HG03521 (cell line): Measurements from ENCODE around the gene CACNB2.

ENCODE experiments used
- ATAC-seq: cut with Tn5 transposase; IDR thresholded peaks from one replicate; pipeline ENCODE4 v1.9.1; 2021; ENCODE audit warnings: mild to moderate bottlenecking, moderate library complexity; ENCODE audit not compliant: unreplicated experiment

CACNB2 gene

GRCh38 chr10:18140149-18140956 lies at the start of gene CACNB2:
TSS of gene CACNB2 (plus strand) at chr10:18140424.
- no peak for ATAC-seq

- ATAC-seq, result no peak
These were observed 45.9 kb upstream of the CACNB2 start for GRCh38 chr10:18094332-18094731.

- ATAC-seq, result no peak
These were observed 45.4 kb upstream of the CACNB2 start for GRCh38 chr10:18094793-18095192.

GRCh38 chr10:18097524-18097923 lies 42.7 kb upstream of the CACNB2 start:
- no peak for ATAC-seq

- no peak for ATAC-seq
These were observed 42.0 kb upstream of the CACNB2 start for GRCh38 chr10:18098201-18098600.

GRCh38 chr10:18099415-18099814 lies 40.8 kb upstream of the CACNB2 start:
- ATAC-seq, result no peak

- ATAC-seq, result no peak
These were observed 39.6 kb upstream of the CACNB2 start for GRCh38 chr10:18100669-18101068.

- no peak for ATAC-seq
These were observed 37.8 kb upstream of the CACNB2 start for GRCh38 chr10:18102404-18102803.

GRCh38 chr10:18104223-18104872 lies 35.9 kb upstream of the CACNB2 start:
- no peak for ATAC-seq

GRCh38 chr10:18109341-18109870 lies 30.8 kb upstream of the CACNB2 start:
- no peak for ATAC-seq

- no peak for ATAC-seq
These were observed 26.3 kb upstream of the CACNB2 start for GRCh38 chr10:18113881-18114280.

GRCh38 chr10:18117276-18117675 lies 22.9 kb upstream of the CACNB2 start:
- ATAC-seq, result no peak

- no peak for ATAC-seq
These were observed 17.5 kb upstream of the CACNB2 start for GRCh38 chr10:18122753-18123152.

GRCh38 chr10:18133046-18133445 lies 7.2 kb upstream of the CACNB2 start:
- ATAC-seq, result no peak

GRCh38 chr10:18134509-18134908 lies 5.7 kb upstream of the CACNB2 start:
- ATAC-seq, result no peak

- no peak for ATAC-seq
These were observed 5.3 kb upstream of the CACNB2 start for GRCh38 chr10:18134921-18135320.

GRCh38 chr10:18136073-18136791 lies 4.0 kb upstream of the CACNB2 start:
- no peak for ATAC-seq

GRCh38 chr10:18137111-18137510 lies 3.1 kb upstream of the CACNB2 start:
- no peak for ATAC-seq

GRCh38 chr10:18140957-18141845 lies 977 bp downstream of the CACNB2 start:
- ATAC-seq, result no peak

- no peak for ATAC-seq
These were observed 1.9 kb downstream of the CACNB2 start for GRCh38 chr10:18142151-18142550.

GRCh38 chr10:18144396-18144795 lies 4.2 kb downstream of the CACNB2 start:
- ATAC-seq, result no peak
